BLaER1 (cell line): Measurements from ENCODE around the gene TIMM22.
"Not testable (repeated sequence)": the region's sequence is repeated elsewhere in the genome, so short reads cannot be mapped to it uniquely, and the experiment has no call there.

ENCODE experiments used
- H3K27ac ChIP-seq: shearing (Covaris generic); formaldehyde crosslinking; 2 replicates; pipeline ENCODE4 v1.8.1; 2022
- H3K27me3 ChIP-seq: shearing (Covaris generic); formaldehyde crosslinking; 2 replicates; pipeline ENCODE4 v1.8.1; 2022
- H3K36me3 ChIP-seq: shearing (Covaris generic); formaldehyde crosslinking; 2 replicates; pipeline ENCODE4 v1.8.1; 2022
- H3K4me1 ChIP-seq: shearing (Covaris generic); formaldehyde crosslinking; 2 replicates; pipeline ENCODE4 v1.8.1; 2022
- H3K4me2 ChIP-seq: shearing (Covaris generic); formaldehyde crosslinking; 2 replicates; pipeline ENCODE4 v1.8.1; 2022
- H3K4me3 ChIP-seq: shearing (Covaris generic); formaldehyde crosslinking; 2 replicates; pipeline ENCODE4 v1.8.1; 2022
- H3K9ac ChIP-seq: shearing (Covaris generic); formaldehyde crosslinking; 2 replicates; pipeline ENCODE4 v1.8.1; 2022
- H3K9me3 ChIP-seq: shearing (Covaris generic); formaldehyde crosslinking; 2 replicates; pipeline ENCODE4 v1.8.1; 2022
- H4K20me1 ChIP-seq: shearing (Covaris generic); formaldehyde crosslinking; 2 replicates; pipeline ENCODE4 v1.8.1; 2022
- Cebpa-rat ChIP-seq: shearing (Covaris generic); IDR thresholded peaks from 2 replicates; pipeline ENCODE4 v1.8.1; 2022

Gene TIMM22

DNA sequence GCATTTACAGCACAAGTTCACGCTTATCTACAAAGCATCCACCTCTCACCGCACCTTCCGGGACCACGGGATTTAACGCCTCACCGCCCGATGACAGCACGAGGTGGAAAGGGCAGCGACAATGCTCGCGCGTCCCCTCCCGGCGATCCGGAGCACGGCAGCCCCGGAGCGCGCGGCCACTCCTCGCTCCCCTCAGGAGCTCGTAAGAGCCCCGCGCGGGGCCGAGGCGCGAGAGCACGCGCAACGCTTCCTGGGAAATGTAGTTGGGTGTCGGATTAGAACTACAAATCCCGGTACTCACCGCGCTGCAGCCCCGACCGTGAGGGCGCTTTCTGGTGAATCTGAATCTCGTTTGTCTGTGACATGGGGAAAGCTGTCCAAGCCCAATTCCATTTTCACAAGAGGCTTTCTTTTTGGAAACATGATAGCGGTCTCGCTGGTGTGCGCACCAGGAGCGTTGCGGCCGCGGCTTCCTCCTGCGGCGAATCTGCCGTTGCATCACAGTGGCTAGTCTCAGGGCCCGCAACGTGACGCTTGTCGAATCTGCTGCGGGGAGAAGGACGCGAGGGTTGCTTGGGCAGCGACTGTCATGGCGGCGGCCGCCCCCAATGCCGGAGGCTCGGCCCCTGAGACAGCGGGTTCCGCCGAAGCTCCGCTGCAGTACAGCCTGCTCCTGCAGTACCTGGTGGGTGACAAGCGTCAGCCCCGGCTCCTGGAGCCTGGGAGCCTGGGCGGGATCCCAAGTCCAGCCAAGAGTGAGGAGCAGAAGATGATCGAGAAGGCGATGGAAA, at the start of gene TIMM22:
Gene TIMM22, plus strand, starts transcription at position 576 of the 791 bp plus-strand sequence. Its CDS starts 14 bp downstream, at position 590.
- H3K9me3 ChIP-seq = no peaks in the 10 kb centered on the region
- H3K4me2 ChIP-seq = peak within 1 kb of the TSS; percentile 93
- peak within 1 kb of the TSS; percentile 95 for H3K27ac ChIP-seq
- H4K20me1 ChIP-seq = peaks cover 29% of the 10 kb centered on the region
- no peak for TF ChIP-seq Cebpa-rat
- H3K36me3 ChIP-seq = peaks cover 25% of the 10 kb centered on the region
- peaks cover 22% of the 10 kb centered on the region for H3K4me1 ChIP-seq
- no peaks in the 10 kb centered on the region for H3K27me3 ChIP-seq
- H3K4me3 ChIP-seq = peak within 1 kb of the TSS; percentile 99
- H3K9ac ChIP-seq = peak within 1 kb of the TSS; percentile 96

DNA sequence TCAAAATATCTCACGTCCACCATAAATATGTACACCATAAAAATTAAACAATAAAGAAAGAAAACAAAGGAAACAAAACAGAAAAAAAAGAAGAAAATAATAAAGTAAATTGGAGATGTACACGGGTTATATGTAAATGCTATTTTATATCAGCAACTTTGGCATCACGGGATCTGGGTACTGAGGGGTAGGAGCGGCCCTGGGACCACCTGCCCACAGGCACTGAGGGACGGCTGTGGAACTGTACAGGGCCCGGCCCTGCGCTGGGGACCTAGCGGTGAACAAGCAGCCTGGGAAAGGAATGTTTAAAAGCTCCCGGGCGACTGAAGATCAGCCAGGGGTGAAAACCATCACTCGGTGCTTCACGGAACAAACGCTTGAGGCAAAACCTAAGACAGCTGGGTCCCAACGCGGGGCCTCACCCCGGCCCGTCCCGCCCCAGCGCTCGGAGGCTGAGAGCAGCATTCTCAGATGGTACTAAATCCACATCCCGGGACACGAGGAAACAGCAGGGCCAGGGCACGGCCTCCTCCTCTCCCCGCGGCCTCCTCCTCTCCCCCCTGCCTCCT, 48.6 kb upstream of the TIMM22 start:
- H3K36me3 ChIP-seq = peaks cover 36% of the 10 kb centered on the region
- peaks cover 74% of the 10 kb centered on the region for H3K4me1 ChIP-seq
- H3K27me3 ChIP-seq = no peaks in the 10 kb centered on the region
- H3K4me2 ChIP-seq = peak overlapping the region; percentile 42
- TF ChIP-seq Cebpa-rat = no peak
- H4K20me1 ChIP-seq = peaks cover 93% of the 10 kb centered on the region
- peaks cover 2% of the 10 kb centered on the region; the same call in 1 of the 2 replicates for H3K9me3 ChIP-seq
- no peak overlapping the region for H3K4me3 ChIP-seq
- H3K9ac ChIP-seq = no peak overlapping the region
- H3K27ac ChIP-seq = no peak overlapping the region

- peaks cover 93% of the 10 kb centered on the region for H4K20me1 ChIP-seq
- H3K36me3 ChIP-seq = peaks cover 36% of the 10 kb centered on the region
- no peak overlapping the region for H3K9ac ChIP-seq
- no peaks in the 10 kb centered on the region for H3K27me3 ChIP-seq
- H3K4me3 ChIP-seq = no peak overlapping the region
- no peak overlapping the region for H3K27ac ChIP-seq
- TF ChIP-seq Cebpa-rat = no peak
- H3K4me2 ChIP-seq = peak overlapping the region; percentile 52
- H3K4me1 ChIP-seq = peaks cover 81% of the 10 kb centered on the region
- peaks cover 5% of the 10 kb centered on the region; the same call in 1 of the 2 replicates for H3K9me3 ChIP-seq
These were observed 47.2 kb upstream of the TIMM22 start for GRCh38 chr17:949623-950303.

DNA sequence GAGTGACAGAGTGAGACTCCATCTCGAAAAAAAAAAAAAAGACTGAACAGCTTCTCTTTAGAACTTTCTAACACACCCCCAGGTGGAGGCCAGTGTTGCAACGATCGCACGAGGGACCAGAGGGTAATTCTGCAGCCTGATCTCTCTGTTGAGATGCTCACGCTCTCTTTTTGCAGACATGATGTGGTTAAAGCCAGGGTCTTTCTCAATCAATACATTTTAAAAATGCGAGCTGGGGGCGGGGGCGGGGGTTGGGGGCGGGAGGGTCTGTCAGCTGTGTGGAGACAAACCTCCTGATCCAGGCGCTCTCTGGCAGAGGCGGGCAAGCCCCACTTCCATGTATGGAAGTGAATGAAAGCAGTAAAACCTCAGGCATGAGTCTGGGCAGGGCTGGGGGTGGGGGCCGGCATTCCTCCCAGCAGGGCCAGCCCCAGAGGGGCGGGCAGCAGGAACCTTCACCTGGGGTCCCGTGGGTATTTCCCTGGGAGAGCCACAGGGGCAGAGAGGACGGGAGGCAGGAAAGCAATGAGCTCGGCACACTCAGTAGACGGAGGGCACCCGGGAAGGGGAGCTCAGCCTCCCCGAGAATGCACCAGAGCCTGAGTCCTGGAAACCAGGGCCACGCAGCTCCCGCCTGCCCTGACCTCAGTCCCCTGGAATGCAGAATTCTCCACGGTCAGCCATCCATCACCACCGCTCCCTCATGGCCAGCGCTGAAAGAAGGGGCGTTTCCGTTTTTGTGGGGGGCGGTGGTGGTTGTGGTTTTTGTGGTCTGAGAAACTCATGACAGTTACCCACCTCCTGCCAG, 45.4 kb upstream of the TIMM22 start:
- Histone ChIP-seq H3K9me3 (peaks cover 5% of the 10 kb centered on the region; the same call in 1 of the 2 replicates), H3K27me3 (no peaks in the 10 kb centered on the region), H3K27ac (no peak overlapping the region), H3K4me1 (peaks cover 65% of the 10 kb centered on the region), H3K9ac (peak overlapping the region; percentile 50), H3K4me2 (peak overlapping the region; percentile 90), H3K4me3 (0 out of 2 replicates have a peak overlapping the region, but pooled peaks have one; percentile 22), H4K20me1 (peaks cover 93% of the 10 kb centered on the region), H3K36me3 (peaks cover 47% of the 10 kb centered on the region)
- TF ChIP-seq Cebpa-rat = no peak

- Histone ChIP-seq H3K4me1 (peaks cover 65% of the 10 kb centered on the region), H3K4me2 (0 out of 2 replicates have a peak overlapping the region, but pooled peaks have one; percentile 22), H4K20me1 (peaks cover 93% of the 10 kb centered on the region), H3K36me3 (peaks cover 48% of the 10 kb centered on the region)
- not testable (repeated sequence) for H3K9ac ChIP-seq, H3K4me3 ChIP-seq, H3K27ac ChIP-seq, H3K9me3 ChIP-seq, H3K27me3 ChIP-seq
These were observed 44.3 kb upstream of the TIMM22 start for GRCh38 chr17:952592-952991.

GRCh38 chr17:953767-954166, 43.2 kb upstream of the TIMM22 start:
- H3K27me3 ChIP-seq = no peaks in the 10 kb centered on the region
- no peak overlapping the region for H3K27ac ChIP-seq
- no peak overlapping the region for H3K9ac ChIP-seq
- H3K4me2 ChIP-seq = no peak overlapping the region
- peaks cover 58% of the 10 kb centered on the region for H3K36me3 ChIP-seq
- peaks cover 94% of the 10 kb centered on the region for H4K20me1 ChIP-seq
- TF ChIP-seq Cebpa-rat = no peak
- H3K9me3 ChIP-seq = peaks cover 5% of the 10 kb centered on the region; the same call in 1 of the 2 replicates
- peaks cover 73% of the 10 kb centered on the region for H3K4me1 ChIP-seq
- H3K4me3 ChIP-seq = no peak overlapping the region

DNA sequence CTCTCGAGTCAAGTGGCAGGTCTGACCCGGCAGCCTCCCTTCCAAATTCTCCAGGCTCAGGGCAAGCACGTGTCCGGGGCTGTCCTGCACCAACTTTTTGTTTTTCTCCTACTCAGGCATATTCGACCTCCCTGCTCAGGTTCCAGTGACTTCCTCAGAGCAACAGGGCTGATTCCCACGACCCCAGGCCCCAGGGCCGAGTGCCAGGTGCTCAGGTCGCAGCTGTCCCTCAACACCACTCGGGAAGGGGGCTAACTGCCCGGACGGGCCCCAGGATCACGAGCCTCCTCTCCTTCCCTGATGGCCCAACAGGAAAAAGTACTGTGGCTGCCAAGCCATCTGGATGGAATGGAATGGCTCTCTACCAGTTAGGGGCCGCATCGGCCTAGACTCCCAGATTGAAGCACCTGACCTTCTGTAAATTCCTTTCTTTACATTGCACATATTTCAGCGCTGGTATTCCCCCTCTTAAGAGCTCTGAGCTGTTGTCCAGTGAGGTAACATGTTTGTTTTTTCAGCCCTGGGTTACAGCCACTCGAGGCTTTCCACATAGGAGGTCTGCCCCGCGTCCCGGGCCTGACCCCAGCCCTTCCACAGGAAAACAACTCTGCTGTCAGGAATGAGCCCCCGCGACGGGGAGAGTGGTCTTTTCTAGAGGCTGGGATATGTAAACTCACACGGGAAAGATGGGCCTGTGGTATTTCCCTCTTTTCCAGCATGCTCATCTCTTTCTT, 42.3 kb upstream of the TIMM22 start:
- peaks cover 66% of the 10 kb centered on the region for H3K36me3 ChIP-seq
- no peak for TF ChIP-seq Cebpa-rat
- peak overlapping the region; percentile 7; the same call in 1 of the 2 replicates for H3K9ac ChIP-seq
- H3K4me2 ChIP-seq = no peak overlapping the region
- peaks cover 5% of the 10 kb centered on the region; the same call in 1 of the 2 replicates for H3K9me3 ChIP-seq
- peaks cover 78% of the 10 kb centered on the region for H3K4me1 ChIP-seq
- no peaks in the 10 kb centered on the region for H3K27me3 ChIP-seq
- peaks cover 100% of the 10 kb centered on the region for H4K20me1 ChIP-seq
- no peak overlapping the region for H3K4me3 ChIP-seq
- no peak overlapping the region for H3K27ac ChIP-seq

DNA sequence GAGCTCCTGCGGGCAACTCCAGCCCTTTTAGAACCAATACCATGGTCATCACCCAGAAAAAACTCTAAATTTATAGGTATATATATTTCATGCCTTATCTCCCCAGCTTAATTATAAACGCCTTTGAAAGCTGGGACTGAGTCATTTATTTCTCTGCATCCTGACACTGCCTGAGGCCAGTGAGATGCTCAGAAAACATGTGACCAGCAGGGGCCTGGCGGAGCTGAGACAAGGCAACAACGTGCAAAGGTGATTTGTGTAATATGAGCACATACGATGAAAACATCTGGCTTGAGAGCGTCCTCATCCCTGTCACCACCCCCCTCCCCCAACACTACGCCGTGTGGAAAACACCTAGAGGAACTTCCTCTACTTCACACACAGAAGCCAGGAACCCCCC, 40.0 kb upstream of the TIMM22 start:
- no peak overlapping the region for H3K4me2 ChIP-seq
- no peaks in the 10 kb centered on the region for H3K27me3 ChIP-seq
- H4K20me1 ChIP-seq = peaks cover 100% of the 10 kb centered on the region
- no peak overlapping the region for H3K4me3 ChIP-seq
- peaks cover 88% of the 10 kb centered on the region for H3K36me3 ChIP-seq
- TF ChIP-seq Cebpa-rat = no peak
- H3K9me3 ChIP-seq = peaks cover 5% of the 10 kb centered on the region; the same call in 1 of the 2 replicates
- H3K27ac ChIP-seq = no peak overlapping the region
- no peak overlapping the region for H3K9ac ChIP-seq
- H3K4me1 ChIP-seq = peaks cover 78% of the 10 kb centered on the region
